Prostate gland (tissue), 2 donors: ENCODE results near the gene DPP9.

Experiments used
- POLR2A ChIP-seq: fragments of 450-650 bp; IDR thresholded peaks from one replicate; pipeline ENCODE4 v1.6.1; 2016; ENCODE audit warnings: antibody characterized with exemption, mild to moderate bottlenecking
- POLR2AphosphoS5 ChIP-seq: sonication (generic); formaldehyde crosslinking; IDR thresholded peaks from one replicate; pipeline ENCODE4 v1.6.1; 2017; ENCODE audit warnings: antibody characterized with exemption
- TF ChIP-seq, protein P1 (sequence below), 4 experiments: fragments of 200-600 bp in 2 of 4; fragments of 450-650 bp in 2 of 4; sonication (generic) in 2 of 4; IDR thresholded peaks; 1 replicate in 3 of 4; 2 replicates in 1 of 4; pipeline ENCODE4 v1.5.1; 2016 to 2019; ENCODE audit warnings: antibody characterized with exemption in 4 of 4, mild to moderate bottlenecking in 2 of 4, moderate library complexity in 2 of 4

DNA sequence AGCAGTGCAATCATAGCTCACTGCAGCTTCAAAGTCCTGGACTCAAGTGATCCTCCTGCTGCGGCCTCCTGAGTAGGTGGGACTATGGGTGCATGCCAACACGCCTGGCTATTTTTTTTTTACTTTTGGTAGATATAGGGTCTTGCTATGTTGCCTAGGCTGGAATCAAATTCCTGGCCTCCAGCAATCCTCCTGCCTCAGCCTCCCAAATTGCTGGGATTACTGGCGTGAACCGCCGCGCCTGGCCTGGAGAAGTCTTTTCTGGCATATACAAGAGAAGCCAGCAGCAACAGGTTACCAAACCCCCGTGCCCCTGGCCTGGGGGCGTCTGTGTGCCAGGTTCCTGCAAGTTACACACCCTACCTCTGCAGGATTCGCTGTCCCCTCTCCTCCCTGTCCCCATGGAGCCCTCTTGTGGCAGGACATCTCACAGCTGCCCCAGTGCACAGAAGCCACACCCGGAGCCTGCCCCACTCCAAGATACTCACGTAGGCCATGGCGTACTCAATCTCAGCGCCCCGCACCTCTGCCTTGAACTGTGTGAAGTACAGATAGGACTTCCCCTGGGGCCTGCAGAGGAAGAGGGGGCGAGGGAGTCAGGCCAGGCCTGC, 63.4 kb downstream of the DPP9 start:
- TF ChIP-seq, protein P1, sequence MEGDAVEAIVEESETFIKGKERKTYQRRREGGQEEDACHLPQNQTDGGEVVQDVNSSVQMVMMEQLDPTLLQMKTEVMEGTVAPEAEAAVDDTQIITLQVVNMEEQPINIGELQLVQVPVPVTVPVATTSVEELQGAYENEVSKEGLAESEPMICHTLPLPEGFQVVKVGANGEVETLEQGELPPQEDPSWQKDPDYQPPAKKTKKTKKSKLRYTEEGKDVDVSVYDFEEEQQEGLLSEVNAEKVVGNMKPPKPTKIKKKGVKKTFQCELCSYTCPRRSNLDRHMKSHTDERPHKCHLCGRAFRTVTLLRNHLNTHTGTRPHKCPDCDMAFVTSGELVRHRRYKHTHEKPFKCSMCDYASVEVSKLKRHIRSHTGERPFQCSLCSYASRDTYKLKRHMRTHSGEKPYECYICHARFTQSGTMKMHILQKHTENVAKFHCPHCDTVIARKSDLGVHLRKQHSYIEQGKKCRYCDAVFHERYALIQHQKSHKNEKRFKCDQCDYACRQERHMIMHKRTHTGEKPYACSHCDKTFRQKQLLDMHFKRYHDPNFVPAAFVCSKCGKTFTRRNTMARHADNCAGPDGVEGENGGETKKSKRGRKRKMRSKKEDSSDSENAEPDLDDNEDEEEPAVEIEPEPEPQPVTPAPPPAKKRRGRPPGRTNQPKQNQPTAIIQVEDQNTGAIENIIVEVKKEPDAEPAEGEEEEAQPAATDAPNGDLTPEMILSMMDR (IDR thresholded peaks at IDR 0.05): peak in 1 of 4 experiments; percentile 7
- TF ChIP-seq POLR2A (no peak), POLR2AphosphoS5 (no peak)
